ENCODE measurements around the gene SLC24A3. TPM values are rescaled to one million over a fixed set of nuclear protein-coding genes. Genes with fewer than 3 reads are reported as not detected.
A peak's percentile ranks its signal among the peaks of the same experiment; 100 is the strongest.

The SLC24A3 gene
- total RNA-seq, 1 donor from 2014 or later = not detected

DNA sequence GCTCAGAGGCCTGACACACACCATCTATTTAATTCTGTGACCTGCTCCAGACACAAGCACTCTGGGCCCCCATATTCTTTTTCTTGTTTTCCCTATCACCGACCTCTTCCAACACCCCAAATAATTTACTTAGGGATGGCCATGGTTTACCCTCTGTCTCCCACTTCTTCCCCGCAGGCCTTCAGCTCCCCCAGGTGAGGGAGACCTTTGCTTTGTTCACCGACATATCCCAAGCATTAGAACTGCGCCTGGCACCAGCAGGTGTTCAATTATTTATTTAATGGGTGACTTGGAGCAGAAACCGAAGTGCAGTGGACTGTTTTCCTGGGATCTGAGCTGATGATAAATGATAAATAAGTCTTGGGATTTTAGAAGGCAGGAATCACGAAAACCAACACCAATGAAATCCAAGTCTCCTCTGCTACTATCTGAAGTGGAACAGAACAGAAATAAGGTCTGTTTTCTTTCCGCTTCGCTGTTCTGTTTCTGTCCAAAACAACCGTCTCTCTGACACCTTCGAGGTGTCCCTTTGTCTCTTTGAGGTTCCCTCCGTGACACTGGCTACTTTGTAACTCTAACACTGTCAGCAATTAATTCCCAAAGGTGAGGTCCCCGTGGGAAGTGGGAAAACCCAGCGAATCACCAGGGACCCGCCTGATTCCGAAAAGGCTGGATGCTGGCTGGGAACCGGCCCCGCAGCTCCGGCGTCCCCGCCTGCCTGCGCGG lies 544.5 kb downstream of the SLC24A3 start:
- DNase-seq = no peak

DNA sequence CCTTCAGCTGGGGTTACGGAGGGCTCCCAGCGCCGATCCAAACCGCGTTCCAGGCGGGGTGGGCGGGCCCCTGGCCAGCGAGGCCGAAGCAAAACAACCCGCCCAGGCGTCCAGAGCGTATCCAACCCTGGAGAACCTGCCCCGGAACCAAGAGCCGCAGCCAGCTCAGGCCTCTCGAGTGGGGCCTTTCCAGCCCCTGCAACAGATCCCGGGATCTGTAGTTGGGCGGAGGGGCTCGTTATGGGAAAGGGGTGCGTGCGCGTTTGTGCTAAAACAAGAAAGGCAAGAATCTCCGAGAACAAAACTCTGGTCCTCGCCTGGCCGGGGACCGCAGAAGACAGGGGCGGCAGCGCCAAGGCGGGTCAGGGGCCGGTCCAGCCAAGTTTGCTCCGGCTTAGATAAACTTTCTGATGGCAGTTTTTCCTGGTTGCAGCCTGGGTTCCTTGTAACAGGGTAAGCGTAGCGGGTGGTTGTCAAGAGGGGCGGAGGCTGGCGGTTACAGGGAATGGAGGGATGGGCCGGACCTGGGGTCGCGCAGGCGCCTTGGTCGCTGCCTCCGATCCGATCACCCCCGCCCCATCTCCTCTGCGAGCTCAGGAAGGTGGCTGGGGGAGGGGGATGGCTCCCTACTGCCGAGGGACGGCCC lies 545.2 kb downstream of the SLC24A3 start:
- DNase-seq = peak; percentile 91

DNA sequence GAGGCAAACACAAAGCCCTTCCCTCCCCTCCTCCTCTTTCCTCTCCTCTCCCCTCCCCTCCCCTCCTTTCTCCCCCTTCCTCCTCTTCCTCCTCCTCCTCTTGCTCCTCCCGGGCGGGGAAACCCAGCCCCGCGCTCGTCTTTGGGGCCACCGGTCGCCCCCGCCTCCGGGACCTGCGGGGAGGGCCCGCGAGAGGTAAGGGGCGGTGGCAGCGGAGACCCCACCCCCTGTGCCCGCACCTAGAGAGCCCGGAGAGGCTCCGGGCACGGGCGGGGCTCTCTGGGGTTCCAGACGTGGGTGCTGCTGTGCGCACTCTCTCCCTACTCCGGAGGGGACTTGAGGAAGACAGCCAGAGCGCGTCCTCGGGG lies 545.7 kb downstream of the SLC24A3 start, which contains the start of gene RIN2:
RIN2 (plus strand) TSS at position 126 of the 368 bp plus-strand sequence. CDS start 131,344 bp downstream, outside the sequence.
- DNase-seq = no peak

DNA sequence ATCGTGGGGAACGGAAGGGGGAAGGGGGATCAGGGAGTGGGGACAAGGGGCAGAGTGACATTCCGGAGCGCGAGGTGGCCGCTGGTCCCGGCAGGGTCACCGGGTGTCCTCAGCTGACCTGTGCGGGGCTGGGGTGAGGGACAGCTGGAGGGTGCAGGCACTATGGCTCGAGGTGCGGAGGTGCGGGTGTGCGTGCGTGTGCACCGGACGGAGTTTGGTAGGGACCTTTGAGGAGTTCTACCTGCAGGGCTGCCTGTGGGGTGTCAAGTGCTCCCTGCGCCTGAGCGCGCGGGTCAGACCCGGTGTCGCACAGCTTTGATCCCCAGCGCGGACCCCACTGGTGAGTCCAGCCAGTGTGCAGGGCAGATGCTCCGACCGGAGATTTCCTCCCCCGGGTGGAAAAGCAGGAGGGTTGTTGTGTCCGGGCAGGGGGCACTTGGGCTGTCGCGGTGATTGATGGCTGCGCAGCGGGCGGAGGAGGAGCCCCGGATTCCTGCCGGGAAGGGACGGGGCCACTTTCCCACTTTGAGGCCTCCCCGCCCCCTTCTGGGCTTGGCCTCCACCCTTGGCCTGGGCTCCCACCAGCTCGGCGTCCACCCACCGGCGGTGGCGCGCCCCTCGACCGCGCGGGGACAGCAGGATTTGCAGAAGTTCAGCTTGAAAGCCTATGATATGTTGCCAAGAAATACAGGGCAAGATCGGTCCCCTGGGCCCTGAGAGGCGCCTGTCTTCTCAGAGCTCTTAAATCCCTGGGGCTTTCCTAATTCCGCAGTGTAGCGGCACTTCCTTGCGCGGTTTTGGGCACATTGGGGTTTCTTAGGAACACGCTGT lies 546.3 kb downstream of the SLC24A3 start:
- DNase-seq = peak; percentile 44

DNA sequence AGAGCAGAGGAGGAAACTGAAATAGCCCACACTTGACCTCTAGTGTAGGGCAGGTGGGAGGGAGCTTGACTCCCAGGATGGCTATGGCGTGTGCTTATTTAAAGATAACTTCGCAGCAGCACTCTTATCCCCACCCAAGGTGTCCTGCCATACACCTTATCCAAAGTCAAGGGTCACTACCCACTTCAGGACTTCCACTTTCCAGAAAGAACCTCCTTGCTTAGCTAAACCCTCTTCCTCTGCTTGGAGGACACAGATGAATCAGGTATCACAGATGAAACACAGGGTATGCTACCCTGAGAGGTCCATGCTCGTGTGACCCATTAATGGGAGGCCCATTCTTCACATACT lies 547.9 kb downstream of the SLC24A3 start:
- DNase-seq = no peak

DNA sequence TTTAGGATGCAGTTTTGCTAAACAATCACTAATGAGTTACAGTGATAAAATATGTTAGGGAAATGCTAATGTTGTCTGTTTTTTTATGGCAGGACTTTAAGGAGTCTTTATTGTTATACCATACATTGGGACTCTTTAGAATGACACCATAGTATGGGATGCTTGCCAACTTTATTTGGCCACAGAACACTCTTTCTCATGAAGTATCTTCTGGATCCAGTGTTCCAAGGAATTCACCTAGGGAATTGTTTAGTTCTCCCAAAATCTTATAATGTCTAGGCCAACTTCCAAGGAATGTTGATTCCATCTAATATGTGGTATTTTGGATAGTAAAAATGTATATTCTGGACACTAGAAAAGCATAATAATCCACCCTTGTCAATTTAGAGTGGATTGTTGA lies 548.9 kb downstream of the SLC24A3 start:
- DNase-seq = no peak

DNA sequence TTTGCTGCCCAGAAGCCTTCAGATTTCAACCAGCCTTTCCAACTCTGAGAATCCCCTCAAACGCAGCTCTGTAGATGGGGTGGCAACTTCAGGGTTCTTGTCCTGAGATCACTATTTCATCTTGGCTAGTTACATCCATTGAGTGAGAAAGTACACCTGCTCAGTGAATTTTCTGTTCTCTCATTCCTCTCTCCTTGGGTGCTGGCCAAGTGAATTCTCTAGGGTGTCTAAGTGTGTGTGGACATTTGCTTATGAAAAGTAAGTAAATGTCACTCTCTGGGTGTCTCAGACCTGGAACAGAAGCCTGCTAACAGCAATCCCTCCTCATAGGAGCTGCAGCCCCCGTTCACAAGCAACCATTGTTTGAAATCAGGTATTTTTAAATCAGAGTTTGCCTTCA lies 549.4 kb downstream of the SLC24A3 start:
- no peak for DNase-seq

DNA sequence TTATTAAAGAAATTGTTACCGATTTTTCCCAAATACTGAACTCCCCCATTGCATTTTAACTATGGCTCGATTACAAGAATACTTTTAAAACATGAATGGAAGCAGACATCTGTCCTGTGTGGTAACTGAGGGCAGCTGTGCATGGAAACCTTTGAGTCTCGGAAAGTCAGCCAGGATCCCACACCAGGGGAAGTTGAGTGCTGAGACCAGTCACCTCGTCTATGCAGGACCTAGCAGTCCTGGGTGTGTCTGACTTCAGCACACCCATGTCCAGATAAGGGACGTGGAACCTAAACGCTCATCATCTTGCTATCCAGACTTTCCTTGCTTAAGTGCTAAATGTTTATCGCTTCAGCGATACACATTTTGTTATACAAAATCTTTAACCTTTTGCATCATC lies 551.8 kb downstream of the SLC24A3 start:
- DNase-seq = no peak

DNA sequence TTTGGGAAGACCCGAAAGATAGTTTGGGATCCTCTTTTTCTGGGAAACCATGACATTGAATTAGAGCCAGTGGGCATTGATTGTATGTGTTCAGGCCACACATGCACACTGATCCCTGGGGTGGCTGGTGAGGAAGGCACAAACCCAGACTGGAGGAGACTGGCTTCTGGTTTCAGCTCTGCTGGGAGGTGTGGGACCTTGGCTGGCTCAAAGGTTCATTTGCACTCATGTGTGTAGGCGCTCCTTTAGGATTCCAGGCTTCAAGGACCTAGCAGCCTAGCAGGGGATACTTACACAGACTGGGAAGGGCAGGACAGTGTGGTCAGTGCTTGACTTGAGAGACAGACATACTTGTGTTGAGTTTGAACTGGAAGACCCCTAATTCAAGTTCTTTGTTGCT lies 552.8 kb downstream of the SLC24A3 start:
- no peak for DNase-seq

DNA sequence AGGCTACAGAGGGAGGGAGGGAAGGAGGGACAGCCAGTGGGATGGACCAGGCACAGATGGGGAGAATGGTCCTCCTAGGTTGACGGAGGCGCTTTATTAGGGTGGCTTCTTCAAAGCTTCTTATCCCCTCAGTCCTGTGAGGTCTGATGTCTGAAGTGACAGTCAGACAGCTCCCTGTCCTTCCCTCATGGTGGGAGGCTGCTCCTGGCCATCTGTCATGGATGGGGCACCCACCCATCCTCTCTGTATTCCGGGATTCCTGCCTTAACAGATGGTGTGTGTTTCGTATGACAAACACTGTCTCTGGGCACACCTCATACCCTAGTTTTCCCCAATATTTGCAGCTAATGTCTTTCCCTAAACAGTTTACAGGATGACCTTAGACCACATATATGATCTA lies 553.5 kb downstream of the SLC24A3 start:
- DNase-seq = no peak

DNA sequence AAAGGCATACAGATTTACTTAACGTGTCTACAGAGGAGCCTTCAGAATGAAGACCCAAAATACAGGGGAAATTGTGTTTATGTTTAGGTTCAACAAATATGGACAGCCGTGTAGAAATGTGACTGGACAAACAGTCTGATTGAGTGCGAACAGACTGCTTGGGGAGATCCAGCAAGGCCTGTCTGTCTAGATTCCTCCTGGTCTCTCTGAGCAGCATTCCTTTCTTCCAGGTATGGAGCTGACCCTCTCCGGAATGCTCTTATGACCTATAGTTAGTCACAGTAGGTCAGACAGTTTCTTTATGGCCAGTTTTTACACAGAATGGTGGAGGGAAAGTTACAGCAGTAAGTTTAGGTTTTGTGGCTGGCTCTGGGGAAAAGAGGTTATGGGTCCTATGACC lies 554.6 kb downstream of the SLC24A3 start:
- DNase-seq = no peak

DNA sequence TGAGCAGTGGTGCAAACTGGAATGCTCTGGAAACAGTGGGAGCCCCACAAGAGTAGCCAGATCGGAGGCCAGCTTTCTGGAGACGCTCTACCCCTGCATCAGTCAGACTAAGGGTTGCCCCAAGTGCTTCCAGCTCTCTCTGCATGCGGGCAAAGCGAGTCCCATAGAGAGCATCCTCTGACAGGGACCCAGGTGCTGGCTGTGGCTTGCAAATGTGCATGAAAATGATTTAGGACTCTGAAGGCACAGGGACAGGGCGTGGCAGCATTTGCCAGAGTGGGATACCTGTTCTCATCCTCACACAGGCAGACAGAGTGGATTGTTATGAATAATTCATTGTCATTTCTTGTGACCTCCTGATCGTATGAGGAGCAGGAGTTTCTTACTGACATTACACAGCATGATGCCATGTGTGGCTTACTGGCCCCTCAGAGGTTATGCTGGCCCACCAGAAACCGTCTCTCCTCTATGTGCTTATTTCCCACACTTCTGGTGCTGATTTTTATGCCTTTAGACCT lies 555.9 kb downstream of the SLC24A3 start:
- no peak for DNase-seq

DNA sequence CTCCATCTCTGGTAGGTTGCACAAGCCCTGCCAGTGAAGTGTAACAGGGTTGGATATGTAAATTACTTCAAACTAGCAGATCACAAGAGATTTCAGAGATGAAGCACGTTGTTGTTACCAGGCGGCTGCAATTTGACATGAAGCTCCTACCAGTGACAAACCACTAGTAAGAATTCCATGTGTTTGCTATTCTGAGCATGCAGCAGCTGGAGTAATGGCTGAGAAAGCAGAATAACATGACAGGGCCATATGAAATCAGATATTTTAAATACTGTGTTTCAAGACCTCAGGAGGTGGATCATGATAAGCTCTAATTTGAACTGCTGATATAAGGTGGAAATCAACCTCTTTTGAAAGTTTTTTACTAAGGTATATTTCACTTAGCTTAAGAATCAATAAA lies 557.1 kb downstream of the SLC24A3 start:
- no peak for DNase-seq

DNA sequence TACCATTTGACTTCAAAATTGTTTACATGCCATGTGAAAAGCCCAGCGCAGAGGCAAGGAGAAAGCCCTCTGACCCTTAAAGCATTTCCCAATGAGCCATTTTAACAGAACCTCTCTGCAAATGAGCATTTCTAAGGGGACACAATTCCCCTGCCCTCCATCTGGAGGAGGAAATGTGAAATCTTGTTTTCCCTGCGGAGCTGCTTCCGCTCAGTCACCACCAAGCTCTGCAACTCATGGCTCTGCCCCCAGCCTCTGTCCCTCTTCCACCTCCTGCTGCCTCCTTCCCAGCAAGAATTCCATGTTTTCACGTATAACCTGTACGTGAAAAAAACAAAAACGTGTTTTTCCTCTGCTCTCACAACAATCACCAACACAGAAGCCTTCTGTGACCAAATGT lies 557.9 kb downstream of the SLC24A3 start:
- DNase-seq = no peak

DNA sequence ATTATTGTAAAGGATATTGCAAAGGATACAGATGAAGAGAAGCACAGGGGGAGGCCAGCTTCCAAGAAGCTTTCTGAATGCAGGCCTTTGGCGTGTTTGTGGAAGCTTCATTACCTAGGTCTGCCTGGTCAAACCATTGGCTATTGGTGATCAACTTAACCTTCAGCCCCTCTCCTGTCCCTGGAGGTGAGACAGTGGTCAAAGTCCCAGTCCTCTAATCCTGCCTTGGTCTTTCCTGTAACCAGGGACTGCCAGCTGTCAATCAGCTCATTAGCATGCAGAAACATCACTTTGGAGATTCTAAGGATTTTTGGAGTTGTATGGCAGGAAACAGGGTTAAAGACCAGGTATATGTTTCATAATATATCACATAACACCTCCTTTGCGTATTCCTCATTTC lies 558.6 kb downstream of the SLC24A3 start:
- no peak for DNase-seq

Measured in dermis blood vessel endothelial cell (primary cell).